ENCODE measurements around the gene CORIN. TPM values are rescaled to one million over a fixed set of nuclear protein-coding genes. Genes with fewer than 3 reads are reported as not detected.
"Not testable (repeated sequence)": the region's sequence is repeated elsewhere in the genome, so short reads cannot be mapped to it uniquely, and the experiment has no call there.

The CORIN gene
- polyA plus RNA-seq, 3 donors = 0.11 to 0.41 (median 0.24) TPM

DNA sequence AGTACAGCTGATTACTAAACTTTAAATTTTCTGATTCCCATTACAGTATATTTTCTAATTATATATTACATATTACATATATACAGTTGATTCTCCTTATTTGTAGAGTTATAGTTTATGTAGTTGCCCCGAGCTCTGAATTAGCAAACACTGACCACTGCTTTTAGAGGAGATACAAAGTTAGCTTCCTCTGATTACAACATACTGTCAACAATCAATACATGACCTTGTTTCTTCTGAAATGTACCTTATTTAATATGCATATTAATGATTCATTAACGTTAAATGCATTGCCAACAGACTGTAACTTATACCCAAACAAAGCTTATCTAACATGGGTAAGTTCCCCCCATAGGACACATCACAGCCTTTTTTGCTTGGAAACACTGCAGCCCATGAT lies 271.3 kb downstream of the CORIN start:
- WGBS, 3 donors = 79 to 90% (median 89%) methylated on average over 2 of the region's 2 CpGs
- no peak overlapping the region for H3K27ac ChIP-seq (ENCODE audit: low read depth, low read length)

GRCh38 chr4:47562297-47562696 lies 275.6 kb downstream of the CORIN start:
- no peak overlapping the region for H3K27ac ChIP-seq (ENCODE audit: low read depth, low read length)
- WGBS, 3 donors = 65 to 75% (median 71%) methylated on average over 3 of the region's 3 CpGs

GRCh38 chr4:47561331-47561730 lies 276.5 kb downstream of the CORIN start:
- H3K27ac ChIP-seq (ENCODE audit: low read depth, low read length) = no peak overlapping the region
- WGBS, 3 donors = 3 to 88% (median 53%) methylated on average over 1 of the region's 1 CpG

DNA sequence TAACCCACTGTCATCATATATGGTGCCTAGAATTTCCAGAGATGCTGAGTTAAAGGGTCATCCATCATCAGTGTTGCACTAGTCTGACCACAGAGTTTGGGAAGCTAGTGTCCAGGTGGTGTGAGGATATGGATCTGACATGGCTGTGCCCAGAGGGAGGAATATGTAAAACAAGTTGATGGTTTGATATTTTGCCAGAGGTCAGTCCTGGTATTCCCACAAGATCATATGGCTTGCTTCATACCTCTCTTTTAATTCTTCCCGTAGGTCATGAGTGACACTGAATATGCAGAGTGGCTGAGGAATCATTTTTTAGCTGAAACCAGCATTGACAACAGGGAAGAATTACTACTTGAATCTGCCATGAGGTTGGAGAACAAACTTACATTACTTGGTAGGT lies 277.2 kb downstream of the CORIN start:
- no peak overlapping the region for H3K27ac ChIP-seq (ENCODE audit: low read depth, low read length)
- WGBS, 3 donors = 87 to 94% (median 91%) methylated on average over 1 of the region's 1 CpG

- 99% methylated on average over 2 of the region's 2 CpGs for WGBS, 3 donors
- no peak overlapping the region for H3K27ac ChIP-seq (ENCODE audit: low read depth, low read length)
Observed at GRCh38 chr4:47557255-47557654, 280.6 kb downstream of the CORIN start.

GRCh38 chr4:47555920-47556319 lies 281.9 kb downstream of the CORIN start:
- WGBS, 3 donors = 78 to 97% (median 86%) methylated on average over 3 of the region's 3 CpGs
- not testable (repeated sequence) for H3K27ac ChIP-seq (ENCODE audit: low read depth, low read length)

DNA sequence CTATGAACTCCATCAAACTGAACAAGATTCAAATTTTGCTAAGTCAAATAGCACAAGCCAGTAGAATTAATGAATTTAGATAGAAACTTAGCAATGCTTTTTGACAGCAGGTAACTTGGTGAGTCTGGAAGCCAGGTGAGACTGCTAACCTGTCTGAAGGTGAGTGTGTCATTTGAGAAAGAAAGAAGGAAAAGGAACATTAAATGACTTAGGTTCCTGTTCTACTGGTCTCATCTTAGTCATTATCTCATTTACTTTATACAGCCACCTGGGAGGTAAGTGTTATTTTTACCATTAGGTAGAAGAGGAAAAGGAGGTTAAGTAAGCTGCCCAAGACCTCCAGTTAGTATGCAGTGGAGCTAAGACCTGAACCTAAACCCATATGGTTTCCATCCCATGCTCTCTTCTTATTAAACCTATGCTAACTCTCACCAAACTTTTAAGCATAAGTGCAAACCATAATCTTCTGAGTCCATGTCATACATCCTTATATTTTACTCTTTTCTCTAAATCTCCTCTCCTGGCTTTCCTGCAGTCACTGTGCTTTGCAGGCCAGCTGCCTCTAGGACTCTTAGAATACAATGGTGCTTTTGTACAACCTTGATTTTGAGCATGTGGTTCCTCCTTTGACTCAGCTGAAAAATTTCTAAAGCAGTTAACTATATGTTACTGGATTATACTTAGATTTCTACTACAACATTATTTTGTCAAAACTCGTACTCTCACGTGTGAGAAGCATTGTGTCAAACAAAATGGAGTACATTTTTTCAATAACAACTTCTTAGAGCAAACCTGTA lies 284.3 kb downstream of the CORIN start:
- WGBS, 3 donors = 84 to 94% (median 94%) methylated on average over 2 of the region's 2 CpGs
- no peak overlapping the region for H3K27ac ChIP-seq (ENCODE audit: low read depth, low read length)

GRCh38 chr4:47551682-47552081 lies 286.2 kb downstream of the CORIN start:
- H3K27ac ChIP-seq (ENCODE audit: low read depth, low read length) = no peak overlapping the region

- no peak overlapping the region for H3K27ac ChIP-seq (ENCODE audit: low read depth, low read length)
- 92 to 96% (median 94%) methylated on average over 7 of the region's 7 CpGs for WGBS, 3 donors
Observed at GRCh38 chr4:47550899-47551548, 286.8 kb downstream of the CORIN start.

DNA sequence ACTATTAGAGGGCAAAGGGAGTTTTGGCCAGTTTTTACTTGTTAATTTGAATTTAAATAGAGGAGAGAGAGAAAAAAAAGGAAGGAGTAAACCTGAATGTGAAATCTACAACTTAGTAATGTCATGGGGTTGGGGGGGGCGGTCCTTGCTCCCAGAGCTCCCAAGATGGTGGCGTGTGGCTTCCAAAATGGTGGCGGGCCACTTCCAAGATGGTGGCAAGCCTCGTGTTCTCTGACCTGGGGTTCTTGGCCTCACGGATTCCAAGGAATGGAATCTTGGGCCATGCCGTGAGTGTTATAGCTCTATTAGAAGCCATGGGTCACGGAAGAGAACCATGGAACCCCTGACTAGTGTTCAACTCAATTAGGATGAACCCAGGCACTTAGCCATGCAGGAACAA lies 287.5 kb downstream of the CORIN start:
- not testable (repeated sequence) for H3K27ac ChIP-seq (ENCODE audit: low read depth, low read length)
- WGBS, 3 donors = 92 to 98% (median 98%) methylated on average over 7 of the region's 7 CpGs

Other genes with a start within 250 kb of the CORIN start
- gene NFXL1, start 76.5 kb upstream of the CORIN start, polyA plus RNA-seq = 1 to 10 TPM; 2.5 to 7.0 (median 5.2) TPM
- 1 to 10 TPM in 1 of 3 donors, under 1 TPM in 2; 0.21 to 1.3 (median 0.45) TPM for gene CNGA1, start 178.6 kb upstream of the CORIN start, polyA plus RNA-seq
- gene NIPAL1, start 178.7 kb upstream of the CORIN start, polyA plus RNA-seq = under 1 TPM; 0.11 to 0.77 (median 0.58) TPM

Measured in adipose tissue (tissue), 3 donors.